Activated naive CD8-positive, alpha-beta T cell treated with anti-CD3 and anti-CD28 coated beads, Interleukin-2, amount 50 U/mL, for 24 hours (primary cell): ENCODE measurements around the gene SLCO1A2.
"Not testable (repeated sequence)": the region's sequence is repeated elsewhere in the genome, so short reads cannot be mapped to it uniquely, and the experiment has no call there.

ENCODE experiments used
- ATAC-seq: fragments of 150-1000 bp; cut with Tn5 transposase; one replicate; pipeline ENCODE4 v1.10.0; 2021
- DNase-seq: peaks from one replicate; pipeline ENCODE4 v3.0.0; 2021
- H3K27ac Mint-ChIP-seq: one replicate; pipeline ENCODE4 v1.8.0; 2021; ENCODE audit warnings: mild to moderate bottlenecking, mixed read lengths
- H3K27me3 Mint-ChIP-seq: one replicate; pipeline ENCODE4 v1.8.0; 2021; ENCODE audit warnings: mixed read lengths
- H3K36me3 Mint-ChIP-seq: one replicate; pipeline ENCODE4 v1.8.0; 2021; ENCODE audit warnings: low read depth, mixed read lengths
- H3K4me1 Mint-ChIP-seq: one replicate; pipeline ENCODE4 v1.8.0; 2021; ENCODE audit warnings: mixed read lengths
- H3K4me3 Mint-ChIP-seq: one replicate; pipeline ENCODE4 v1.8.0; 2021; ENCODE audit warnings: mild to moderate bottlenecking, moderate library complexity, mixed read lengths
- H3K9me3 Mint-ChIP-seq: one replicate; pipeline ENCODE4 v1.8.0; 2021; ENCODE audit warnings: mixed read lengths

SLCO1A2 gene, protein sequence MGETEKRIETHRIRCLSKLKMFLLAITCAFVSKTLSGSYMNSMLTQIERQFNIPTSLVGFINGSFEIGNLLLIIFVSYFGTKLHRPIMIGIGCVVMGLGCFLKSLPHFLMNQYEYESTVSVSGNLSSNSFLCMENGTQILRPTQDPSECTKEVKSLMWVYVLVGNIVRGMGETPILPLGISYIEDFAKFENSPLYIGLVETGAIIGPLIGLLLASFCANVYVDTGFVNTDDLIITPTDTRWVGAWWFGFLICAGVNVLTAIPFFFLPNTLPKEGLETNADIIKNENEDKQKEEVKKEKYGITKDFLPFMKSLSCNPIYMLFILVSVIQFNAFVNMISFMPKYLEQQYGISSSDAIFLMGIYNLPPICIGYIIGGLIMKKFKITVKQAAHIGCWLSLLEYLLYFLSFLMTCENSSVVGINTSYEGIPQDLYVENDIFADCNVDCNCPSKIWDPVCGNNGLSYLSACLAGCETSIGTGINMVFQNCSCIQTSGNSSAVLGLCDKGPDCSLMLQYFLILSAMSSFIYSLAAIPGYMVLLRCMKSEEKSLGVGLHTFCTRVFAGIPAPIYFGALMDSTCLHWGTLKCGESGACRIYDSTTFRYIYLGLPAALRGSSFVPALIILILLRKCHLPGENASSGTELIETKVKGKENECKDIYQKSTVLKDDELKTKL

DNA sequence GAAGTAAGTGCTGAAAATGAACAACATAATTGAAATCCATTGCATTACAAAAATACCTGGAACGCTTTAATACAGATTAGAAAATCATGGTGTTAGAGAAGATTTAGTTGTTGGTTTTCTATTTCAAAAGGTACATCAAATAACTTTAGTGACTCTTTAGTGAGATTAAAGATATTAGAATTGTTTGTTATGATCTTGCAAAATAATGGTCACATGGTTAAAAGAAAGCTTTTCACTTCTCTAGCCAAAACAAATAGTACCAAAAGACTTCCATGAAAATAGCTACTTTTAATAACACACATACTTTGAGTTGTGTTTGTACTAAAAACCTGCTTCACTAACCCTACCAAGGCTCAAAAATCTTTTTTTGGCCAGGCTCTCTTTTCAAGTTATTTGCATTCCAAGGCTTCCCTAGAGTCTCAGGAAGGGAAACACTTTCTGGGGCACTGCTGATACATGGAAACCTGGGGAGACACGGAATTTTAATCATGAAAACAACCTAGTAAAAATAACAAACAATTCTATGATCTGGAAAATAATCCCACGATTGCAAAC lies at the start of gene SLCO1A2:
TSS of gene SLCO1A2 (minus strand) at position 147 of the 555 bp plus-strand sequence. CDS start 270 bp downstream, outside the sequence.
- DNase-seq (no peak), ATAC-seq (no peak)
- Mint-ChIP-seq H3K9me3 (peaks cover 12% of the 10 kb centered on the region), H3K27me3 (peaks cover 2% of the 10 kb centered on the region), H3K4me3 (no peak within 1 kb of the TSS), H3K36me3 (no peaks in the 10 kb centered on the region), H3K27ac (no peak within 1 kb of the TSS), H3K4me1 (no peaks in the 10 kb centered on the region)

DNA sequence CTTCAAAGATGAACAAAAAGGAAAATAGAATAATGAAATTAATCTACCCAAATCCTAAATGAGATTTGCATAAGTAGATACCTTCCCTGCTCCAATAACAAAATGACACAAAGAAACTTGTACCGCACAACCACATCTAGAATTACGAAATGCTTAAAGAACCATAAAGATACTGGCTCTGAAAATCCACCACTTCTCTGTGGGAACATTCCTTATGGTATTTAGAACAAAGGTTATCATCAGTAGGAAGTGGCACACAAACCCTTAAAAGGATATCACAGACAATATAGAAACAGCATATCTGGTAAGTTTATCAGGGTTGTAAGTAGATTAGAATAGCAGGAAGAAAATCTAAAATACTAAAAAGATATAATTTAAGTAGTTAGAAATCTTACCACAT lies 49.5 kb upstream of the SLCO1A2 start:
- no peak for ATAC-seq
- H3K4me1 Mint-ChIP-seq = no peaks in the 10 kb centered on the region
- no peak for DNase-seq
- H3K27me3 Mint-ChIP-seq = peaks cover 7% of the 10 kb centered on the region
- H3K9me3 Mint-ChIP-seq = no peaks in the 10 kb centered on the region
- no peak overlapping the region for H3K27ac Mint-ChIP-seq
- H3K36me3 Mint-ChIP-seq = no peaks in the 10 kb centered on the region
- no peak overlapping the region for H3K4me3 Mint-ChIP-seq

DNA sequence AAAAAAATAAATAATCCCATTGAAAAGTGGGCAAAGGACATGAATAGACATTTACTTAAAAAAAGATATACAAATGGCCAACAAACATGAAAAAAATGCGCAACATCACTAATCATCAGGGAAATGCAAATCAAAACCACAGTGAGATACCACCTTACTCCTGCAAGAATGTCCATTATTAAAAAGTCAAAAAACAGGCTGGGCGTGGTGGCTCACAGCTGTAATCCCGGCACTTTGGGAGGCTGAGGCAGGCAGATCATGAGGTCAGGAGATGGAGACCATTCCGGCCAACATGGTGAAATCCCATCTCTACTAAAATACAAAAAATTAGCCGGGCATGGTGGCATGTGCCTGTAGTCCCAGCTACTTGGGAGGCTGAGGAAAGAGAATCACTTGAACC lies 46.6 kb upstream of the SLCO1A2 start:
- ATAC-seq, H3K27ac Mint-ChIP-seq, DNase-seq, H3K9me3 Mint-ChIP-seq, H3K36me3 Mint-ChIP-seq, H3K4me1 Mint-ChIP-seq, H3K4me3 Mint-ChIP-seq: not testable (repeated sequence)
- H3K27me3 Mint-ChIP-seq = peaks cover 16% of the 10 kb centered on the region

DNA sequence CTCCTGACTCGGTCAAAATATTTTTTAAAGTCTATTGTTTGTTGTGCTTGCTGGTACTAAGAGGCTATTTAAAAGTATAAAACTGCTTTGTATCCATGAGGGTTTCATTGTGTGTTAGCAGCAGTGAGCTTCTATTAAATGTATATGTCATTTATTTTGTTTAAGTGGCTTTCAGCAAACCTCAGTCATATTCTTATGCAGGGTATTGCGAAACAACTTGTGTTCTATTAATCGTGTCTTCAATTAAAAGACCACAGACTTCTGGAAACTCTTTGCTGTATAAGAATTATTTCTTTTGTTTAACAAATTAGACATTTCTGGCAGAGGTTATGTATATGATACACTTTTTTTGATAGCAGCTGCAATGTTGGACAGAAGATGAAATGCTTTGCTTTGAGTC lies 44.5 kb upstream of the SLCO1A2 start:
- no peak overlapping the region for H3K27ac Mint-ChIP-seq
- H3K9me3 Mint-ChIP-seq = no peaks in the 10 kb centered on the region
- DNase-seq = no peak
- H3K4me3 Mint-ChIP-seq = no peak overlapping the region
- ATAC-seq = no peak
- peaks cover 16% of the 10 kb centered on the region for H3K27me3 Mint-ChIP-seq
- H3K4me1 Mint-ChIP-seq = no peaks in the 10 kb centered on the region
- no peaks in the 10 kb centered on the region for H3K36me3 Mint-ChIP-seq

DNA sequence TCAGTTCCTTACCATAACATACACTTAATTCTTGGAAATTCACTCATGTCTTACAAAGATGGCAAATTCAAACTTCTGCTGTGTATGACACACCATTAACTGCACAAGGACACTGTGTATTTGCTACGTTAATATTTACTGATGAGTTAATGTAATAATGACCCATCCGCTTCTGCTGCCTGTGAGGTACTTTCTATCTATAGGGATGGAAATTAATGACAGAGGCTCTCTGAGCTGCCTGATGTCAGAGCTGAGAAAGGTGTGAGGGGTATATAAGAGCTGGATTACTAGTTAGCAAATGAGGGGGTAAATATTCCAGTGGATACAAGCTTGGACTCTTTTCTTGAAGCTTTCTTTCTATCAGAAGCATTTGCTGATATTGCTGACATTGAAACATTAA lies 37.9 kb upstream of the SLCO1A2 start, which contains the start of gene IAPP:
TSS of gene IAPP (plus strand) at position 301 of the 400 bp plus-strand sequence. CDS start 450 bp downstream, outside the sequence.
- Mint-ChIP-seq H3K27me3 (peaks cover 4% of the 10 kb centered on the region), H3K36me3 (no peaks in the 10 kb centered on the region), H3K27ac (no peak within 1 kb of the TSS), H3K4me3 (no peak within 1 kb of the TSS), H3K9me3 (no peaks in the 10 kb centered on the region), H3K4me1 (peaks cover 4% of the 10 kb centered on the region)
- DNase-seq (no peak), ATAC-seq (no peak)

DNA sequence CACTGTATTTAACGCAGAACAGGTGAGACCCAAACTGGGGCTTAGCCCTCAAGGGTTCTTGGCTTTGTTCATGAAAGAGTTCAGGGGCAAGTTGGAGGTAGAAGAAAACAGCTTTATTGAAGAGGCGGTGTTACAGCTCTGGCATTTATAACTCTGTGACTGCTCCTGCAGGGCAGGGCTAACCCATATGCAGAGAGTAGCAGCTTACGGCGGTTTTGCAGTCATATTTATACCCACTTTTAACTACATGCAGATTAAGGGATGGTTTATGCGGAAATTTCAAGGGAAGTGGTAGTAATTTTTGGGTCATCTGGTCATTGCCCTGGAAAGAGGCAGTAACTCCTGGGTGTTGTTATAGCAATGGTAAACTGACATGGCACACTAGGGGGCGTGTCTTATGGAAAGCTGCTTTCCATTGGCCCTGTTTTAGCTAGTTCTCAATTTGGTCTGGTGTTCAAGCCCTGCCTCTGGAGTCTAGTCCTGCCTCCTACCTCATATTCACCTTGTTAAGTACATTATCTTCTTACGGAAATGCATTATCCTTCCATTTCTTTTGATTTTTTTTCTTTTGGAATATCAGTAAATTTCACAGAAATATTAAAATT lies 36.2 kb upstream of the SLCO1A2 start:
- Mint-ChIP-seq H3K4me1 (peaks cover 4% of the 10 kb centered on the region), H3K27ac (no peak overlapping the region), H3K27me3 (peaks cover 2% of the 10 kb centered on the region), H3K4me3 (no peak overlapping the region), H3K9me3 (no peaks in the 10 kb centered on the region), H3K36me3 (no peaks in the 10 kb centered on the region)
- ATAC-seq = no peak
- DNase-seq = no peak

DNA sequence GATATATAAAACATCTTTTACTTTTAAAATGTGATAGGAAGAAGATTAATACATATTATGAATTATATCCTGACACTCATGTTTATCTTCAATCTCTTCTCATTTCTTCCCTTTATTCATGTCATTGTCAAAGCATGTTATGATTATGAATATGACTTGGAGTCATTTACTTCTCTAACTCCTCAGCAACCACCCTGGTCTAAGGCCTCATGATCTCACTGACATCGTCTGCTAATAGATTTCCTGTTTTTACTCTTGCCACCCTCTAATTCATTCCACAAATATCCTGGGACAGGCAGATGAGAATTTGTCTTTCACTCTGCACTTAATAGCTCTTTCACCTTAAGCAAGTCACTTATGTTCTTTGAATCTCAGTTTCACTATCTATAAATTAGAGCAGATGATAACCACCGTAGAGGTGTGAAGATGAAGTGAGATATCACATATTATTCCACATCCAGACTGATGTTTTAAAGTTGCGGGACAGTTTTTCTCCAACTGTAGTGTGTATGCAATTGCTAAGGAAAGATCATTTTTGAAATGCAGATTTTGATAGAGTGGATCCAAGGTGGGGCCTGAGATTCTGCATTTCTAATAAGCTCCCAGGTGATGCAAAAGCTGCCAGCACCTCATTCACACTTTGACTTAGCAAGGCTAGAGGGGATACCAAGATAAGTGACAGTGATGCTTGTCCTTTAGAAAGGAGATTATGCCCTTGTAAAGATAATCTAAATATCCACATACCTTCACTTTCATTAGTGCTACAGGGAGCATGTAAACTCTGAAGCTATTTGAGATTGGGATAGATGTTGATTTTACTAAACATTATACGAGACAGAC lies 34.6 kb upstream of the SLCO1A2 start:
- no peaks in the 10 kb centered on the region for H3K9me3 Mint-ChIP-seq
- DNase-seq = no peak
- no peak overlapping the region for H3K4me3 Mint-ChIP-seq
- ATAC-seq = no peak
- peaks cover 2% of the 10 kb centered on the region for H3K27me3 Mint-ChIP-seq
- H3K36me3 Mint-ChIP-seq = no peaks in the 10 kb centered on the region
- no peak overlapping the region for H3K27ac Mint-ChIP-seq
- H3K4me1 Mint-ChIP-seq = peaks cover 4% of the 10 kb centered on the region

DNA sequence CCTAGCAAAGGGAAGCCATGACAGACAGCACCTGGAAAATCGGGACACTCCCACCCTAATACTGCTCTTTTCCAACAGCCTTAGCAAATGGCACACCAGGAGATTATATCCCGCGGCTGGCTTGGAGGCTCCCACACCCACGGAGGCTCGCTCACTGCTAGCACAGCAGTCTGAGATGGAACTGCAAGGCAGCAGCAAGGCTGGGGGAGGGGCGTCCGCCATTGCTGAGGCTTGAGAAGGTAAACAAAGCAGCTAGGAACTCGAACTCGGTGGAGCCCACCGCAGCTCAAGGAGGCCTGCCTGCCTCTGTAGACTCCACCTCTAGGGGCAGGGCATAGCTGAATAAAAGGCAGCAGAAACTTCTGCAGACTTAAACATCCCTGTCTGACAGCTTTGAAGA lies 25.9 kb upstream of the SLCO1A2 start:
- H3K36me3 Mint-ChIP-seq, DNase-seq, H3K9me3 Mint-ChIP-seq, H3K4me3 Mint-ChIP-seq, ATAC-seq, H3K4me1 Mint-ChIP-seq, H3K27ac Mint-ChIP-seq, H3K27me3 Mint-ChIP-seq: not testable (repeated sequence)

DNA sequence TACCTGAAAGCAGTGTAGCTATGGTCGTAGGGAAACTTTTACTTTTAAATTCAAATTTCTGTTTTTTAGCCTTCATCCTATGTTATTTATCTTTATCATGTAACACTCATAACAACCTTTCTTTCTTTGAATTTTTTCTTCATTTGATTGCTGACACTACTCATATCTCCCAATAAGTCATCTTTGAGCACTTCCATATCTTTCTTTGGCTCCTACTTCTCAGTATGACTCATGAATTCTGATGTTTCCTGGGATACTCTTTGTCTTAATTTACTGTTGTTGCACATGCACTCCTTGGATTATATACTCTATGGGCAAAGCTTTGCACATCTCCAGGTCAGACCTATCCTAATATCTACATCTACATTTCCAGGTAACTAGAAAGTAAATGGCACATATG lies 19.9 kb upstream of the SLCO1A2 start:
- Mint-ChIP-seq H3K27ac (no peak overlapping the region), H3K4me3 (no peak overlapping the region), H3K36me3 (no peaks in the 10 kb centered on the region), H3K9me3 (no peaks in the 10 kb centered on the region), H3K4me1 (no peaks in the 10 kb centered on the region), H3K27me3 (peaks cover 8% of the 10 kb centered on the region)
- ATAC-seq (no peak), DNase-seq (no peak)

DNA sequence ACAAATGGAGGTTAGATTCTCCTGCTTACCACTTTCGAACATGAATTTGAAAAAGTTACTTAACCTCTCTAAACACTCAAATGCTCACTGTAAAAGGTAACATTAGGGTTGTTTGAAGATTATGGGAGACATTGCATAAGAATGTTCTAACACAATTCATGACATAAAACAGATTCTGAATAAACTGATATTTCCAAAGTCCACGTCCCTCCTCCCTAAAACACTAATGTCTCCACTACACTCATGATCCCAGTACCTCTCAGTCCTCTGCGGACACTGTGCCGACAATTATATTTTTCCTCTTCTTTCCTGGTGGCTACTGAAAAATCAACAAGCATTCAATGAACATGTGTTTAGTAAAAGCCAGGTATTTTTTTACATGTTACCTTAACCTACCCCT lies 19.2 kb upstream of the SLCO1A2 start:
- Mint-ChIP-seq H3K4me3 (no peak overlapping the region), H3K4me1 (no peaks in the 10 kb centered on the region), H3K27ac (no peak overlapping the region), H3K9me3 (no peaks in the 10 kb centered on the region), H3K36me3 (no peaks in the 10 kb centered on the region), H3K27me3 (peaks cover 8% of the 10 kb centered on the region)
- no peak for DNase-seq
- no peak for ATAC-seq

DNA sequence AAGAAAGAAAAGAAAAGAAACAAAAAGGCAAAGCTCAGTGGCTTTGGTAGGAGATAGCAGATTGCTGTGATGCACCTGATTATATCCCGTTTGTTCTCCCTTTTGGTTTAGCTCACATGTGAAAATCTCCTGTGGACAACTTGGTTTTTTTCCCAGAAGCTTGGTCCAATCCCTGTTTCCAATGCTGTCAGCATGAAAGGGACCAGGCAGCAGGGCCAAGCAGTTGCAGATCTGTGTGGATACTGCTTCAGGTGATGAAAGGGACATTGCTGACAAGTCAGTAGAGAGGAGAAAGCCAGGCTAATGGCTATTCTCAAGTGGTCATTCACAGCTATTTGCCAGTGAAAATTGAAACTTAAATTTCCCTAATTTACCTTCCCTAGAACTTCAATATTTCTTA lies 18.8 kb upstream of the SLCO1A2 start:
- no peak for DNase-seq
- Mint-ChIP-seq H3K27me3 (peaks cover 8% of the 10 kb centered on the region), H3K4me3 (no peak overlapping the region), H3K4me1 (no peaks in the 10 kb centered on the region), H3K9me3 (no peaks in the 10 kb centered on the region), H3K36me3 (no peaks in the 10 kb centered on the region), H3K27ac (no peak overlapping the region)
- ATAC-seq = no peak

DNA sequence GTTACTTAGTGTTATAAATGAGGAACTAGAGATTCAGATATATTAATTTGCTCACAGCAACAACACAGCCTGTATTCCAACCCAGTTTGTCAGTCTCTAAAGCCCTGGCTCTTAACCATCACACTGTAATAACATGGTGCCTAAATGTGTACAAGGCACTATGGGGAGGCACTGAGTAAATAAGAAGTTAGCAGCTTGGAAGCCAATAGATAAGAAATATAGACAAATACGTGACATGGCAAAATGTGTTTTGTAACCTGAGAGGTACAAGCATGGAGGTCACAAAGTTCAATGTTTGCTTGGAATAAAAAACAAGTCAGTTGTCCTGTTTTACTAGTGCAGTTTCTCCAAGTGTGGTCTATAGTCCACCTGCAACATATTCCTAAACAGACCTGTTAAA lies 16.3 kb upstream of the SLCO1A2 start:
- Mint-ChIP-seq H3K9me3 (no peaks in the 10 kb centered on the region), H3K27me3 (peaks cover 6% of the 10 kb centered on the region), H3K4me1 (no peaks in the 10 kb centered on the region), H3K36me3 (no peaks in the 10 kb centered on the region), H3K4me3 (no peak overlapping the region), H3K27ac (no peak overlapping the region)
- ATAC-seq (no peak), DNase-seq (no peak)

DNA sequence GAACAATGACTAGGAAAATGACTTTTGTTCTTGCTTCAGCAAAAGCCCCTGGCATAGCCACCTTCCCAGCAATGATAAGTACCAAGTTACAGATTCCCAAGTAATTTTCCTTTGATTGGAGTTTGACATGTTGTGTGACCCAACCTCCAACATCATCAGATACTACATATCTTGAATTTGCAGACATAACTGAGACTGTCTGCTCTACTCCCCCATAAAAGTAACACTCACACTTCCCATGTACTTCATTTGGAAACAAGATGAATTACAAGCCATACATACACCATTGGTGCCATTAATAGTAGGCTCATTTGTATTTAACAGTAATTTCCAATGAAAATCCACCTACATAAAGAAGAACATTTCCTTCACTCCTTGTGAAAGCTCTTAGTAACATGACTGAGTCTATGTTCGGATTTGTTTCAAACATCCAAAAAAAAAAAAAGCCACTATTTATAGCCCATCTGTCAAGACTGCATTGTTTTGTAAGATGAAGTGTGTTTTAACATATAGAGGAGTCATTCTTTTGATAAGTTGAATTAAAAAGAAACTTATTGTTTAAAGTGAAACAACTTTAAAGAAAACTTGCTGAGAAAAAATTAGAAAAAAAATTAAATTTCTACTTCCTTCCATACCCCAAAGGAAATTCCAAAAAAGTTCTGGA lies 12.0 kb upstream of the SLCO1A2 start:
- ATAC-seq (no peak), DNase-seq (no peak)
- Mint-ChIP-seq H3K27me3 (peaks cover 4% of the 10 kb centered on the region), H3K36me3 (no peaks in the 10 kb centered on the region), H3K4me1 (no peaks in the 10 kb centered on the region), H3K27ac (no peak overlapping the region), H3K9me3 (no peaks in the 10 kb centered on the region), H3K4me3 (no peak overlapping the region)

DNA sequence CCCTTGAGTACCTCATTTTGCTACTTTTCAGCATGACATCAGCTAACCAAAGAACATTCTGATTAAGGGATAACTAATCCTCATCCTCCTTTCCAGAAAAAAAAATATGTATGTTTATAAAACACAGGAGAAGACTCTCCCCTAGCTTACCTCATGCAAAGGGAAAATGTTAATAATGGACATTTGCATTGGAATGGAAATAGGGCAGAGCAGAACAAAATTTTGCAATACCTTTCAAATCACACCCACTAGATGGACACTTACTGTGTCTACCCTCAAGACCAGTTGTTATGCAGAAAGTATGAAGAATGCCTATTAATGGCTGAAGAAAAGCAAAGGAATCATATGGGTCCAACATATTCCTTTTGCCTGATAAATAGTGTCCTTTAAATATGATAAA lies 8.9 kb upstream of the SLCO1A2 start:
- peaks cover 5% of the 10 kb centered on the region for H3K4me1 Mint-ChIP-seq
- no peak for ATAC-seq
- H3K27ac Mint-ChIP-seq = no peak overlapping the region
- H3K27me3 Mint-ChIP-seq = peaks cover 6% of the 10 kb centered on the region
- H3K9me3 Mint-ChIP-seq = no peaks in the 10 kb centered on the region
- no peak for DNase-seq
- H3K36me3 Mint-ChIP-seq = no peaks in the 10 kb centered on the region
- H3K4me3 Mint-ChIP-seq = no peak overlapping the region
